HepG2 (cell line): ENCODE measurements around the gene GCDH. TPM values are rescaled to one million over a fixed set of nuclear protein-coding genes. Genes with fewer than 3 reads are reported as not detected.
A peak's percentile ranks its signal among the peaks of the same experiment; 100 is the strongest.

Experiments
- HNRNPH1 ChIP-seq: fragments of 200-400 bp; formaldehyde crosslinking; optimal IDR thresholded peaks from 2 replicates; pipeline ENCODE3; 2017; ENCODE audit warnings: mild to moderate bottlenecking, low read depth, low read length
- HOXA9 ChIP-seq: sonication (generic); formaldehyde crosslinking; IDR thresholded peaks from 2 replicates; pipeline ENCODE4 v1.8.1; 2022; ENCODE audit warnings: missing genetic modification reagents, mild to moderate bottlenecking, moderate library complexity, borderline replicate concordance
- KLF13 ChIP-seq: sonication (generic); formaldehyde crosslinking; IDR thresholded peaks from 2 replicates; pipeline ENCODE4 v1.4.0; 2020; ENCODE audit warnings: mild to moderate bottlenecking, missing genetic modification reagents
- NFYC ChIP-seq: IDR thresholded peaks from 2 replicates; pipeline ENCODE4 v1.6.1; 2016; ENCODE audit warnings: missing genetic modification reagents, missing compliant biosample characterization
- PPARG ChIP-seq: conservative IDR thresholded peaks from 2 replicates; pipeline ENCODE4 v1.6.1; 2016; ENCODE audit warnings: missing biosample characterization, missing genetic modification reagents
- TRIM24 ChIP-seq: sonication (generic); formaldehyde crosslinking; IDR thresholded peaks from 2 replicates; pipeline ENCODE4 v1.8.0; 2022; ENCODE audit warnings: mild to moderate bottlenecking, missing genetic modification reagents
- ZFP36 ChIP-seq: fragments of 150-350 bp; IDR thresholded peaks from 2 replicates; pipeline ENCODE4 v1.6.1; 2018; ENCODE audit warnings: borderline replicate concordance, low read length, low read depth; ENCODE audit not compliant: partially characterized antibody
- ZNF430 ChIP-seq: sonication (generic); formaldehyde crosslinking; IDR thresholded peaks from 2 replicates; pipeline ENCODE4 v1.9.0; 2021; ENCODE audit warnings: mild to moderate bottlenecking, missing genetic modification reagents
- ZNF766 ChIP-seq: sonication (generic); formaldehyde crosslinking; IDR thresholded peaks from 2 replicates; pipeline ENCODE4 v1.5.0; 2020; ENCODE audit warnings: missing genetic modification reagents, borderline replicate concordance
- polyA plus RNA-seq, 8 experiments: library from polyadenylated mRNA; depleted of rRNA in 3 of 8; stranded (reverse) in 7 of 8; unstranded in 1 of 8; fragments of >200 nt; fragmentation: Illumina TruSeq in 4 of 8; extraction: Trizol in 4 of 8; gene quantifications; 2 replicates each; pipeline versions ENCODE4 v1.2.1 to v1.2.3, GENCODE V29; 2011 to 2016; ENCODE audit warnings: low read depth in 4 of 8, missing spikeins in 1 of 8, mixed read lengths in 1 of 8; ENCODE audit not compliant: insufficient read depth in 1 of 8
- total RNA-seq, 5 experiments: library from RNA; depleted of rRNA; stranded (reverse); fragments of >200 nt; fragmentation: Illumina TruSeq; extraction: Trizol; gene quantifications; 2 replicates each; pipeline ENCODE4 v1.2.3, GENCODE V29; 2016; ENCODE audit warnings: low read depth in 1 of 5
- TF ChIP-seq, protein P1 (sequence below): sonication (generic); formaldehyde crosslinking; IDR thresholded peaks from 2 replicates; pipeline ENCODE4 v1.5.0; 2020; ENCODE audit warnings: mild to moderate bottlenecking, missing genetic modification reagents, borderline replicate concordance
- TF ChIP-seq, protein P2 (sequence below): sonication (generic); formaldehyde crosslinking; IDR thresholded peaks from 2 replicates; pipeline ENCODE4 v1.4.0; 2020; ENCODE audit warnings: low read depth, missing genetic modification reagents
- TF ChIP-seq, protein P3 (sequence below): sonication (generic); formaldehyde crosslinking; IDR thresholded peaks from one replicate; pipeline ENCODE4 v1.5.1; 2020; ENCODE audit warnings: mild to moderate bottlenecking, missing genetic modification reagents; ENCODE audit errors: not compliant biosample characterization

Gene GCDH
- total and polyA plus RNA-seq, 2 of the 13 experiments (the other 11 are each of a cell fraction or from before 2014, with no cell fraction given), result 15.1 to 38.0 TPM

DNA sequence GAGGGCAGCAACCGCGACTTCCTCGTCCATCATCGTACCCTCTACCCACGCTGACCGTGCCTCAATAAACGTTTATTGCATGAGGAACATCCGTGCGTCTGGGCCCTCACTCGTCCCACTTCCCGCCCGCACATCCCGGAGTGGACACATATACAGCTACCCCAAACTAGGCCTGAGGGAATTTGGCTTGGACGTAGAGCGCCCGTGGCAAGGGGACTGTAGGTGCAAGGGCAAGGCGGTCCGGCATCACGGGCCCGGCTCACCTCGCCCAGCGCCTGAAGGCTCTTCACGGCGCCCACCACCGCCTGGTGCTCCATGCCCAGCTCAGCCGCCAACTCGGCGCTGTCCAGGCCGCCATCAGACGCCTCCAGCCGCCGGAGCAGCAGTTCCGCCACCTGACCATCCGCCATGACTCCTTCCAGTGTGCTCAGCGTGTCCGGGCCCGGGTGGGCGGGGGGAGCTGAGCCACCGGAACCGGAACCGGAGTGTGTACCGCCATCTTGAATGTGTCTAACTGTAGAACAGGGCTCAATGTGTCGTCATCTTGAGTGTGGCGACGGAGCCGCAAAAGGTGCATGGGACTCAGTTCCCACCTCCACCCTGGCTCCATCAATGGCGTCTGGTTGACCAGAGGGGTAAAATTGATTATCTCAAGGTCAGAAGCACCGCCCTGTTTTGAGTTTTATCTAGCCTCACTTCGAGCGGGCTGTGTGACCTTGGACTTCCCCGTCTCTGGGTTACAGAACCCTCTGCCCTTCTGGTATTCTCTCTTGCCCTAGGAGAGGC lies 42.5 kb downstream of the GCDH start, which contains the start of gene FARSA (continued):
- TF ChIP-seq ZNF766 (CRISPR knock-in tag) (no peak), NFYC (CRISPR knock-in tag) (peak; percentile 62), HOXA9 (CRISPR knock-in tag) (peak; percentile 46; the same call in 1 of the 2 replicates), ZNF430 (no peak), HNRNPH1 (no peak), TRIM24 (no peak), PPARG (peak; percentile 64), KLF13 (peak; percentile 49; the same call in 1 of the 2 replicates), ZFP36 (no peak)
- TF ChIP-seq, protein P1, sequence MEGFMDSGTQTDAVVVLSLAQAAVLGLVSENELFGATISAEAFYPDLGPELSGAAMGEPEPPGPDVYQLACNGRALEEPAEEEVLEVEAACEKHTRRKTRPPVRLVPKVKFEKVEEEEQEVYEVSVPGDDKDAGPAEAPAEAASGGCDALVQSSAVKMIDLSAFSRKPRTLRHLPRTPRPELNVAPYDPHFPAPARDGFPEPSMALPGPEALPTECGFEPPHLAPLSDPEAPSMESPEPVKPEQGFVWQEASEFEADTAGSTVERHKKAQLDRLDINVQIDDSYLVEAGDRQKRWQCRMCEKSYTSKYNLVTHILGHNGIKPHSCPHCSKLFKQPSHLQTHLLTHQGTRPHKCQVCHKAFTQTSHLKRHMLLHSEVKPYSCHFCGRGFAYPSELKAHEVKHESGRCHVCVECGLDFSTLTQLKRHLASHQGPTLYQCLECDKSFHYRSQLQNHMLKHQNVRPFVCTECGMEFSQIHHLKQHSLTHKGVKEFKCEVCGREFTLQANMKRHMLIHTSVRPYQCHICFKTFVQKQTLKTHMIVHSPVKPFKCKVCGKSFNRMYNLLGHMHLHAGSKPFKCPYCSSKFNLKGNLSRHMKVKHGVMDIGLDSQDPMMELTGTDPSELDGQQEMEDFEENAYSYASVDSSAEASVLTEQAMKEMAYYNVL (CRISPR knock-in tag), result peak; percentile 56; the same call in 1 of the 2 replicates
- TF ChIP-seq, protein P2, sequence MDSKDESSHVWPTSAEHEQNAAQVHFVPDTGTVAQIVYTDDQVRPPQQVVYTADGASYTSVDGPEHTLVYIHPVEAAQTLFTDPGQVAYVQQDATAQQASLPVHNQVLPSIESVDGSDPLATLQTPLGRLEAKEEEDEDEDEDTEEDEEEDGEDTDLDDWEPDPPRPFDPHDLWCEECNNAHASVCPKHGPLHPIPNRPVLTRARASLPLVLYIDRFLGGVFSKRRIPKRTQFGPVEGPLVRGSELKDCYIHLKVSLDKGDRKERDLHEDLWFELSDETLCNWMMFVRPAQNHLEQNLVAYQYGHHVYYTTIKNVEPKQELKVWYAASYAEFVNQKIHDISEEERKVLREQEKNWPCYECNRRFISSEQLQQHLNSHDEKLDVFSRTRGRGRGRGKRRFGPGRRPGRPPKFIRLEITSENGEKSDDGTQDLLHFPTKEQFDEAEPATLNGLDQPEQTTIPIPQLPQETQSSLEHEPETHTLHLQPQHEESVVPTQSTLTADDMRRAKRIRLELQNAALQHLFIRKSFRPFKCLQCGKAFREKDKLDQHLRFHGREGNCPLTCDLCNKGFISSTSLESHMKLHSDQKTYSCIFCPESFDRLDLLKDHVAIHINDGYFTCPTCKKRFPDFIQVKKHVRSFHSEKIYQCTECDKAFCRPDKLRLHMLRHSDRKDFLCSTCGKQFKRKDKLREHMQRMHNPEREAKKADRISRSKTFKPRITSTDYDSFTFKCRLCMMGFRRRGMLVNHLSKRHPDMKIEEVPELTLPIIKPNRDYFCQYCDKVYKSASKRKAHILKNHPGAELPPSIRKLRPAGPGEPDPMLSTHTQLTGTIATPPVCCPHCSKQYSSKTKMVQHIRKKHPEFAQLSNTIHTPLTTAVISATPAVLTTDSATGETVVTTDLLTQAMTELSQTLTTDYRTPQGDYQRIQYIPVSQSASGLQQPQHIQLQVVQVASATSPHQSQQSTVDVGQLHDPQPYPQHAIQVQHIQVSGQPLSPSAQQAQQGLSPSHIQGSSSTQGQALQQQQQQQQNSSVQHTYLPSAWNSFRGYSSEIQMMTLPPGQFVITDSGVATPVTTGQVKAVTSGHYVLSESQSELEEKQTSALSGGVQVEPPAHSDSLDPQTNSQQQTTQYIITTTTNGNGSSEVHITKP (CRISPR knock-in tag), result no peak
- TF ChIP-seq, protein P3, sequence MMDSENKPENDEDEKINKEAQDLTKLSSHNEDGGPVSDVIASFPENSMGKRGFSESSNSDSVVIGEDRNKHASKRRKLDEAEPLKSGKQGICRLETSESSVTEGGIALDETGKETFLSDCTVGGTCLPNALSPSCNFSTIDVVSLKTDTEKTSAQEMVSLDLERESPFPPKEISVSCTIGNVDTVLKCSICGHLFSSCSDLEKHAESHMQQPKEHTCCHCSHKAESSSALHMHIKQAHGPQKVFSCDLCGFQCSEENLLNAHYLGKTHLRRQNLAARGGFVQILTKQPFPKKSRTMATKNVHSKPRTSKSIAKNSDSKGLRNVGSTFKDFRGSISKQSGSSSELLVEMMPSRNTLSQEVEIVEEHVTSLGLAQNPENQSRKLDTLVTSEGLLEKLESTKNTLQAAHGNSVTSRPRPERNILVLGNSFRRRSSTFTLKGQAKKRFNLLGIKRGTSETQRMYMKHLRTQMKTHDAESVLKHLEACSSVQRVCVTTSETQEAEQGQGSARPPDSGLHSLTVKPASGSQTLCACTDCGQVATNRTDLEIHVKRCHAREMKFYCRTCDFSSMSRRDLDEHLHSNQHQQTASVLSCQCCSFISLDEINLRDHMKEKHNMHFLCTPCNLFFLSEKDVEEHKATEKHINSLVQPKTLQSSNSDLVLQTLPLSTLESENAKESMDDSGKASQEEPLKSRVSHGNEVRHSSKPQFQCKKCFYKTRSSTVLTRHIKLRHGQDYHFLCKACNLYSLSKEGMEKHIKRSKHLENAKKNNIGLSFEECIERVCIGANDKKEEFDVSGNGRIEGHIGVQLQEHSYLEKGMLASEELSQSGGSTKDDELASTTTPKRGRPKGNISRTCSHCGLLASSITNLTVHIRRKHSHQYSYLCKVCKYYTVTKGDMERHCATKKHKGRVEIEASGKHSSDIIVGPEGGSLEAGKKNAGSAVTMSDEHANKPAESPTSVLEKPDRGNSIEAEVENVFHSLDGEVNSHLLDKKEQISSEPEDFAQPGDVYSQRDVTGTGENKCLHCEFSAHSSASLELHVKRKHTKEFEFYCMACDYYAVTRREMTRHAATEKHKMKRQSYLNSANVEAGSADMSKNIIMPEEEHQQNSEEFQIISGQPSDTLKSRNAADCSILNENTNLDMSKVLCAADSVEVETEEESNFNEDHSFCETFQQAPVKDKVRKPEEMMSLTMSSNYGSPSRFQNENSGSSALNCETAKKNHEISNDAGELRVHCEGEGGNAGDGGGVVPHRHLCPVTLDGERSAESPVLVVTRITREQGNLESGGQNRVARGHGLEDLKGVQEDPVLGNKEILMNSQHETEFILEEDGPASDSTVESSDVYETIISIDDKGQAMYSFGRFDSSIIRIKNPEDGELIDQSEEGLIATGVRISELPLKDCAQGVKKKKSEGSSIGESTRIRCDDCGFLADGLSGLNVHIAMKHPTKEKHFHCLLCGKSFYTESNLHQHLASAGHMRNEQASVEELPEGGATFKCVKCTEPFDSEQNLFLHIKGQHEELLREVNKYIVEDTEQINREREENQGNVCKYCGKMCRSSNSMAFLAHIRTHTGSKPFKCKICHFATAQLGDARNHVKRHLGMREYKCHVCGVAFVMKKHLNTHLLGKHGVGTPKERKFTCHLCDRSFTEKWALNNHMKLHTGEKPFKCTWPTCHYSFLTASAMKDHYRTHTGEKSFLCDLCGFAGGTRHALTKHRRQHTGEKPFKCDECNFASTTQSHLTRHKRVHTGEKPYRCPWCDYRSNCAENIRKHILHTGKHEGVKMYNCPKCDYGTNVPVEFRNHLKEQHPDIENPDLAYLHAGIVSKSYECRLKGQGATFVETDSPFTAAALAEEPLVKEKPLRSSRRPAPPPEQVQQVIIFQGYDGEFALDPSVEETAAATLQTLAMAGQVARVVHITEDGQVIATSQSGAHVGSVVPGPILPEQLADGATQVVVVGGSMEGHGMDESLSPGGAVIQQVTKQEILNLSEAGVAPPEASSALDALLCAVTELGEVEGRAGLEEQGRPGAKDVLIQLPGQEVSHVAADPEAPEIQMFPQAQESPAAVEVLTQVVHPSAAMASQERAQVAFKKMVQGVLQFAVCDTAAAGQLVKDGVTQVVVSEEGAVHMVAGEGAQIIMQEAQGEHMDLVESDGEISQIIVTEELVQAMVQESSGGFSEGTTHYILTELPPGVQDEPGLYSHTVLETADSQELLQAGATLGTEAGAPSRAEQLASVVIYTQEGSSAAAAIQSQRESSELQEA (CRISPR knock-in tag), result peak; percentile 54
